ENCODE measurements around the gene ELP4.
"Not testable (repeated sequence)": the region's sequence is repeated elsewhere in the genome, so short reads cannot be mapped to it uniquely, and the experiment has no call there.

Gene ELP4, protein sequence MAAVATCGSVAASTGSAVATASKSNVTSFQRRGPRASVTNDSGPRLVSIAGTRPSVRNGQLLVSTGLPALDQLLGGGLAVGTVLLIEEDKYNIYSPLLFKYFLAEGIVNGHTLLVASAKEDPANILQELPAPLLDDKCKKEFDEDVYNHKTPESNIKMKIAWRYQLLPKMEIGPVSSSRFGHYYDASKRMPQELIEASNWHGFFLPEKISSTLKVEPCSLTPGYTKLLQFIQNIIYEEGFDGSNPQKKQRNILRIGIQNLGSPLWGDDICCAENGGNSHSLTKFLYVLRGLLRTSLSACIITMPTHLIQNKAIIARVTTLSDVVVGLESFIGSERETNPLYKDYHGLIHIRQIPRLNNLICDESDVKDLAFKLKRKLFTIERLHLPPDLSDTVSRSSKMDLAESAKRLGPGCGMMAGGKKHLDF

GRCh38 chr11:31509429-31510345 is at the start of gene ELP4, which contains the start of gene IMMP1L:
TSS of gene ELP4 (plus strand) at chr11:31509767. CDS start at chr11:31509785, 18 bp downstream.
TSS of gene IMMP1L (minus strand) at chr11:31509622. CDS start at chr11:31463276, 46,346 bp downstream.
- peak; percentile 98 for DNase-seq

DNA sequence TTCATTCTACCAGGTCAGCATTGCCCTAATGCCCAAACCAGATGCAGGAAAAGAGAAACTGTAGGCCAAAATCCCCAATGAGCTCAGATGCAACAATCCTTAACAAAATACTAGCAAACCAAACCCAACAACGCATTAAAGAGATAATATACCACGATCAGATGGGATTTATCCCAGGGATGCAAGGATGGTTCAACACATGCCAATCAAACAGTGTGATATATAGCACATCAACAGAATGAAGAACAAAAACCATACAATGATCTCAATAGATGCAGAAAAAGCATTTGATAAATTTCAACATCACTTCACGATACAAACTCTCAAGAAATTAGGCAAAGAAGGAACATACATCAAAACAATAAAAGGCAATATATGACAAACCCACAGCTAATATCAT is 45.1 kb upstream of the ELP4 start:
- DNase-seq = no peak

DNA sequence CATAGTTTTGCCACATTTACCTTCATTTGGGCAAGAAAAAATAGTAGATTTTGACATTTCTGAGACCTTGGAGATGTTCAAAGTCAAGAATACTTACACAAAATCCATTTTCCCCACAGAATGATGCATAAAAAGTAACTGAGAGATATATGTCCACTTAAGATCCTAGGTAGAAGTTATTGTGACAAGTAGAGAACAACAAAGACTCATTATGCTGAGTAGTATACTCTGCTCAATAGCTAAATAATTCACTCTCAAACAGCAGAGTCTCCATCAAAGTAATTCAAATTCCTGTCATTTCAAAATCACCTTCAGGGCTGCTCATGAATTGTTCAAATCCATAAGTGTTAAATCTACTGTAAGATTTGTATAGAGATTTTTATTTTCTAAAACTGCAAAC is 35.5 kb upstream of the ELP4 start:
- no peak for DNase-seq

DNA sequence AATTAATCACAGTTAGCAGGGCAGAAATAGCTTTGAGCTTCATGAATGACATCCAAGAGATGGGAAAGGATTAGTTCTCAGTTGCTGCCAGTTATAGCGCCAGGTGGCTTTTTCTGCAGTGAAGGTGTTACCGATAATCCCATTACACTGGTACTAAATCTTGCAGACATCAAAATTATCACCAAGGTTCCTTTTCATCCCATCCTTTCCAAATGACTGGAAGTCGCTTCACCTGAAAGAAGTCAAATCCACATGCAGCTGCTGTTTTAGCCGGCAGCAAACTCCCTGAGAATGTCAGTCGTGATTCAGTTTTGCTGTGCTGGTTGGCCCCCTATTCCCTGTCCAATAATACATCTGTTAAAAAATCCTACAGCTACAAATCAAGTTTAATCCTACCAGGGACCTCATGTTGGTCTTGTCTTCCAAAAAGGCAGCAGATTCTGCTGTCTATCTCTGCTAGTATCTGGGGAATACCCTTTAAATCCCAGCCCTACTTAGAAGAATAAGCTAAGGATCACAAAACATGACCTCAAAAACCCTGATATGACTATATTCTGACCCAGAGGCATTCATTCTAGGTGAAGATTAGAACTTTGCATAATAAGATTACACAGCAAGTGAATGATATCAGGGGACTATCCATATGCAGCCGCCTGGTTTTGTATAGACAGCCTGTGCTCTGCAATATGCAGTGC is 31.9 kb upstream of the ELP4 start:
- DNase-seq = no peak

DNA sequence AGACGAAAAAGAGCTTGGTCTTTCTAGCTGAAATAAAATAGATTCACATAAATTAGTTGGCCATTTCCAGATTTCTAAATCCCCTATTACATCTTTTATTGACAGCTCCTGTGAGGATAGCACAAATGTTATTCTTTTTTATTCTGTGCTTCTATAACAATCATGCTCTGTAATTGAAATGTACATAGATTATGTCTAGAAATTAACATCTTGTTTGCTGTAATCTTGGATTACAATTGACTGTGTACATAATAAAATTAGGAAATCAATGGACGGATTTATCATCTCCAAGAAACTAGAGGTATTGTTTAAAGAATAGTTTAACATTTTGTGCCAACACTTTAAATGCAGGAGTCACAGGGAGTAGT is 31.4 kb upstream of the ELP4 start:
- DNase-seq = no peak

DNA sequence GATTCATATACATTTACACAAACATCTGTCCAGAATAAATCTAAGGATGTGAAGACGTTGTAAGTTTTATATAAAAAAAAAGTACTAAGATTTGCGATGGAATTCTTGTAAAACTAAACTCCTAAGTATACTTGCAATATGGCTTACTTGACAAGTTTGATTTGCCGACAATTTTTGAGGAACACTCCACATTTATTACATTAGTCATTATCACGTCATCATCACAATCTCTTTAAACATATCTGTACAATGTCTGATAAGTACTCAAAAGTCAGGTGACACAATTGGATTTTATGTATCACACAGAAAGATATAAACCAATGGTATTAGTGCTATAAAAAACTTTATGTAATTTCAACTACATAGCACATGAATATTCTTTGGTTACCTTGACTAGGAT is 30.5 kb upstream of the ELP4 start:
- DNase-seq = no peak

- DNase-seq = peak in 1 of 2 experiments; percentile 53
Observed at GRCh38 chr11:31480930-31481329, 28.6 kb upstream of the ELP4 start.

DNA sequence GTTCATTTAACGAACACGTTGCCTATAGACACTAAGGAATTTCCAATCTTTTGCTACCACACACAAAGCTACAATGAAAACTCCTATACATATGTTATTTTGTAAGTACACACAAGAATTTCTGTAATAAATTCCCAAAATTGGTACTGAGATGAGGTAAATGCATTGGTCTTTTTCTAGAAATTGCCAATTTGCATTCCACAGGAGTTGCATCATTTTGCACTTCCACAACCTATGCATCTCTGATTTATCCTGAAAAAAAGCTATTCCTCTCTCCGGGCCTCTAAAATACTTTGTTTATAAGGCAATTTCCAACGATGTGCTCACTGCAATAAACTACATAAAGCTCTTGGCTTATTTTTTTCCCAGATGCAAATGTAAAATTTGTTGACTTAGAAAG is 25.1 kb upstream of the ELP4 start:
- no peak for DNase-seq

DNA sequence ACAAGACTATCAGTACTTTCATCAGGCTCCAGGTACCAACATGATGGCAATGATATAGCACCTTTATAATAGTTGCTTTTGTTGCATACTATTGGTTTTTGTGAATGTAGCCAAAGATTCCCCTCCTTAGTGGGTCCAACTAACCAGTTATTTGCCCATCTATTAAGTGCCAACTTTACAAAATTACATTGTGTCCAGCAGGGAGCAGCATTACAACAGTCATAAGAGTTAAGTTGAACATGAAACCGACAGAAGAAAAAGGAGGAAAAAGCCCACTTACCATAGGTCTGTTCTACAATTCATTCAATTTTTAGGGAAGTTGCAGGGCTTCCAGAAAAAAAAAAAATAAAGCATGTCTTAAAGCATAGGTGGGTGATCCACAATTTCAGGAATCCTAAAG is 21.7 kb upstream of the ELP4 start:
- DNase-seq = peak; percentile 73 to 83

GRCh38 chr11:31492320-31492913 is 17.1 kb upstream of the ELP4 start:
- no peak for DNase-seq

DNA sequence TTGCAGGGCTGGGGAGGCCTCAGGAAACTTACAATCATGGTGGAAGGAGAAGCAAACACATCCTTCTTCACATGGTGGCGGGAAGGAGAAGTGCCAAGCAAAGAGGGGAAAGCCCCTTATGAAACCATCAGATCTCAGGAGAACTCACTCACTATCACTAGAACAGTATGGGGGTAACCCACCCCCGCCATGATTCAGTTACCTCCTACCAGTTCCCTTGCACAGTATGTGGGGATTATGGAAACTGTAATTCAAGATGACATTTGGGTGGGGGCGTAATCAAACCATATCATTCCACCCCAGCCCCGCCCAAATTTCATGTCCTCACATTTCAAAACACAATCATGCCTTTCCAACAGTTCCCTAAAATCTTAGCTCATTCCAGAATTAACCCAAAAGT is 16.3 kb upstream of the ELP4 start:
- DNase-seq = no peak

- DNase-seq = not testable (repeated sequence)
Observed at GRCh38 chr11:31493762-31494161, 15.8 kb upstream of the ELP4 start.

GRCh38 chr11:31499576-31500178 is 9.9 kb upstream of the ELP4 start:
- peak in 1 of 2 experiments; percentile 57 for DNase-seq

DNA sequence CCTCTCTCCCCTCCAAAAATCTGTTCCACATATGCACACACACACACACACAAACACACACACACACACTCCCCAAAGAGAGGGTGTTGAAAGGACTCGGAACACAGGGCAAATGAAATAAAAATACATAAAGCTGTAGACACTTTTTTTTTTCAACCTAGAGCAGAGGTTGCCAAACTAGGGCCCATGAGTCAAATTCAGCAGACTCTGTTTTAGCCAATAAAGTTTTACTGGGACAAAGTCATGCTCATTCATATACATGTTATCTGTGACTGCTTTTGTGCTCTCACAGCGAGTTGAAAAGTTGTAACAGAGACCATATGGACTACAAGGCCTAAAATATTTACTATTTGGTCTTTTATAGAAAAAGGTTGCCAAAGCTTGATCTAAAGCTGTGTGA is 9.0 kb upstream of the ELP4 start:
- DNase-seq = peak in 1 of 2 experiments; percentile 30

DNA sequence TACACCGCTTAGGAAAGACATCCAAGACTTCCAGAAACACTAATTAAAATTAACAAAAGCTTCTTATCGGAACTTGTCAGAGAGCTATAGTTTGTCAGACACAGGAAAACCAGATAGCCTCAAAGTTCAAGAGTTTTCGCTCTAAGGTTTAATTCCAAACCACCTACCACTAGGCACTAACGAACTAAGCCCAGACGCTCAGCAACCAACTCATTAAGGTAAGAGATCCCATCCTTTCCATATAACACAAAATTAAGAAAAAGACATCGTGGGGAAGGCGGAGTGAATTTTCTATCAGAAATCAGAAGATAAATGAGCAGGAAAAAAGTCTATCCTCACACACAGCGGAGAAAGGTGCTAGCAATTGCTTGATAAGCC is 527 bp upstream of the ELP4 start:
- DNase-seq = no peak

GRCh38 chr11:31512117-31512516 is 2.5 kb downstream of the ELP4 start:
- DNase-seq = no peak

GRCh38 chr11:31521497-31522150 is 12.1 kb downstream of the ELP4 start:
- peak; percentile 15 to 73 for DNase-seq

DNA sequence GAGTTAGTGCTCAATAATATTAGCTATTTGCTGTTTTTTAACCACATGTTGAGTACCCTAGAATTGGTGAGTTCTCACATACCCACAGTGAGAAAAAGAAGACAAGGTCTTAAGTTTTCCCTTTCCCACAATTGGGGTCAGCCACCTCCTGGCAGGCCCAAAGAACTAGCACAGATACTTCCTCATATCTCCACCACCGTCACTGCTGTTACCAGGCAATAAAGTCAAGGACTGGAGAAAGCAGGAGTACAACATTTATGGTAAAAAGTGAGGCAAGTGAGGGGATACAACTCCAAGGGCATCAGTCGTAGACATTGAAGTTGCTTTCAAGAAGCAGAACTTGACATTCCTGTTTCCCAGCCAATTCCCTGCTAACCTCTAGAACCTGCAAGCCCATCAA is 19.6 kb downstream of the ELP4 start:
- no peak for DNase-seq

DNA sequence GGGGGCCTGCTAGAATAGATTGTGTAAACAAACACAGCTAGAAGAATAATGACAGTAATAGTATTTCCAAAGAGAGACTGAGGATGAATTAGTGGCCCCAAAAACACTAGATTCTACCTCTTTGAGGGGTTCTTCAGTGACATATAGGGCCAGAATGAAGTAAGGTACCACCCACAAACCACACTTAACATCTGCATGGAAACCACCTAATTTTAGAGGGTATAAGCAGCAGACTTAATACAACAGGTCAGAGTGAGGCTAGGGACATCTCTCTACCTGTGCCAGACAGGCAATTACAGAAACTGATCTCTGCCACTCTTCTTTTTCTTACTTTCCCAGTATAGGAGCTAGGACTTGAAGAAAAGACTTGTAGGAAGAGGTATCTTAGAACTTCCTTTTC is 20.1 kb downstream of the ELP4 start:
- DNase-seq = no peak

GRCh38 chr11:31531293-31531692 is 21.7 kb downstream of the ELP4 start:
- no peak for DNase-seq

GRCh38 chr11:31535479-31535878 is 25.9 kb downstream of the ELP4 start:
- DNase-seq = no peak

GRCh38 chr11:31542862-31543261 is 33.3 kb downstream of the ELP4 start:
- DNase-seq = no peak
